Measurements from ENCODE around the gene DEGS2. TPM values are rescaled to one million over a fixed set of nuclear protein-coding genes. Genes with fewer than 3 reads are reported as not detected.

Gene DEGS2
- total RNA-seq, 4 donors from 2014 or later = 23.8 to 116 (median 27.3) TPM

DNA sequence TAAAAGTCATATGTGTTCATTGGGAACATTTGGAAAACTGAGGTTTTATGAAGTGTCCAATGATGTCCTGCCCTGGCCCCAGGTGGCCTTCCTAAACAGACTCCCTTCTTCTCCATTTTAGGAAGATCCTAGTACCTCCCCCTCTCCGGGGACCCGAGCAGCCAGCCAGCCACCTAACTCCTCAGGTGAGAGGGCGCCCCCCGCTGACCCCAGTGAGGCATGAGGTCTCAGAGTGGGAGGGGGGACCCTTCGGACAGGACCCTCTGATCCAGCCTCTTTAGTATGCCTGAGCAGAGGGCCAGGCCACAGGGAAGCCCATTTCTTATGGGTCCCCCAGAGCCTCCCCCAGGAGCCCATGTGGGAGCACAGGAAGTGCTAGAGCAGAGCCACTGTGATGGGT, 23.7 kb downstream of the DEGS2 start:
- peaks cover 0 to 91% (median 0%) of the 10 kb centered on the region in 3 donors for H3K36me3 ChIP-seq
- peaks cover 0 to 39% (median 8%) of the 10 kb centered on the region in 3 donors for H3K4me1 ChIP-seq
- no peaks in the 10 kb centered on the region for H3K27me3 ChIP-seq
- no peak overlapping the region for H3K4me3 ChIP-seq
- 67 to 70% methylated on average over 1 to 3 of the region's 5 CpGs for WGBS, 2 donors
- TF ChIP-seq, protein P1, sequence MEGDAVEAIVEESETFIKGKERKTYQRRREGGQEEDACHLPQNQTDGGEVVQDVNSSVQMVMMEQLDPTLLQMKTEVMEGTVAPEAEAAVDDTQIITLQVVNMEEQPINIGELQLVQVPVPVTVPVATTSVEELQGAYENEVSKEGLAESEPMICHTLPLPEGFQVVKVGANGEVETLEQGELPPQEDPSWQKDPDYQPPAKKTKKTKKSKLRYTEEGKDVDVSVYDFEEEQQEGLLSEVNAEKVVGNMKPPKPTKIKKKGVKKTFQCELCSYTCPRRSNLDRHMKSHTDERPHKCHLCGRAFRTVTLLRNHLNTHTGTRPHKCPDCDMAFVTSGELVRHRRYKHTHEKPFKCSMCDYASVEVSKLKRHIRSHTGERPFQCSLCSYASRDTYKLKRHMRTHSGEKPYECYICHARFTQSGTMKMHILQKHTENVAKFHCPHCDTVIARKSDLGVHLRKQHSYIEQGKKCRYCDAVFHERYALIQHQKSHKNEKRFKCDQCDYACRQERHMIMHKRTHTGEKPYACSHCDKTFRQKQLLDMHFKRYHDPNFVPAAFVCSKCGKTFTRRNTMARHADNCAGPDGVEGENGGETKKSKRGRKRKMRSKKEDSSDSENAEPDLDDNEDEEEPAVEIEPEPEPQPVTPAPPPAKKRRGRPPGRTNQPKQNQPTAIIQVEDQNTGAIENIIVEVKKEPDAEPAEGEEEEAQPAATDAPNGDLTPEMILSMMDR (IDR thresholded peaks at IDR 0.05) = no peak
- no peak for TF ChIP-seq POLR2A (IDR thresholded peaks at IDR 0.05)
- no peak overlapping the region for H3K27ac ChIP-seq
- no peak for DNase-seq
- H3K9me3 ChIP-seq = no peaks in the 10 kb centered on the region
- intact Hi-C loops (cut with DNase I) = no loop called here

DNA sequence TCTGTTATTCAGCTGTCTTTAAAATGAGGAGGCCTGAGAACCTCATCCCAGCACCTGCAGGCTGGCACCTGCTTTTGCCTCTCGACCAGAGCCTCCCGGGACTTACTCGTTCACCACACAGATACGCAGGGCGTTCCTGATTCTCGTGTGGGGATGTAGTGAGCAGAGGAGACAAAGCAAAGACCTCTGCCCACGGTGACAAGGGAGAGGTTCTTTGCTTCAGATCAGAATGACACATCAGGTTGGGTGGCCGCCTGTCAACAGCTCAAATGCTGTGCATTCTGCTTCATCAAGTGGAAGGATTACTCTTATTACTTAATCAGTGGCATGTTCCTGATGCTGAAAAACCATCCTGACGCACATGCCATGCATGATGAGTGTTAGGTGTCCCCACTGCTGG, 24.4 kb downstream of the DEGS2 start:
- H3K36me3 ChIP-seq = peaks cover 0 to 91% (median 0%) of the 10 kb centered on the region in 3 donors
- DNase-seq = no peak
- peaks cover 0 to 39% (median 8%) of the 10 kb centered on the region in 3 donors for H3K4me1 ChIP-seq
- H3K27ac ChIP-seq = no peak overlapping the region
- no peaks in the 10 kb centered on the region for H3K9me3 ChIP-seq
- WGBS, 2 donors = 91 to 92% methylated on average over 9 of the region's 9 CpGs
- H3K4me3 ChIP-seq = no peak overlapping the region
- intact Hi-C loops (cut with DNase I) = no loop called here
- no peak for TF ChIP-seq POLR2A (IDR thresholded peaks at IDR 0.05)
- no peaks in the 10 kb centered on the region for H3K27me3 ChIP-seq

DNA sequence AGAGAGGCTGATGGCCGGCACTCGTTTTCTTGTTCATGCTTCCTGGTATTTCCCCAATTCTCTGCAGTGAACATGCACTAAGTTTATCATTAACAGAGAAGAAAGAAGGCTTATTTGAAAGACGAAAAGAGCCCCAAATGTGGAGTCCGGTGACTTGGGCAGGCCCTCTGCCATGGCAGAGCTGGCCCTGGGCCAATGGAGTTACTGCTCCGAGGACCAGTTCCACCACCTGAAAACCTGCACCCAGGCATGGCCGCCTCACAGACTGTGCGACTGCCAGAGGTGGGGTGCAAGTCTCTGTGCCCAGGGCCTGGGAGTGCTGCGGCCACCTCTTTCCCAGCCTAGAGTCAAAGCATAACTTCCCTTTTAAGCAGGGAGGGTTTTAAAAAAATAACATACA, 24.9 kb downstream of the DEGS2 start:
- no peak overlapping the region for H3K4me3 ChIP-seq
- TF ChIP-seq, protein P1 (IDR thresholded peaks at IDR 0.05) = no peak
- TF ChIP-seq POLR2A (IDR thresholded peaks at IDR 0.05) = no peak
- no peak overlapping the region for H3K27ac ChIP-seq
- intact Hi-C loops (cut with DNase I) = no loop called here
- H3K36me3 ChIP-seq = peaks cover 0 to 93% (median 0%) of the 10 kb centered on the region in 3 donors
- H3K4me1 ChIP-seq = peaks cover under 1 to 44% (median 8%) of the 10 kb centered on the region in 3 donors
- DNase-seq = no peak
- H3K9me3 ChIP-seq = no peaks in the 10 kb centered on the region
- WGBS, 2 donors = 90 to 94% methylated on average over 2 to 8 of the region's 8 CpGs
- no peaks in the 10 kb centered on the region for H3K27me3 ChIP-seq

DNA sequence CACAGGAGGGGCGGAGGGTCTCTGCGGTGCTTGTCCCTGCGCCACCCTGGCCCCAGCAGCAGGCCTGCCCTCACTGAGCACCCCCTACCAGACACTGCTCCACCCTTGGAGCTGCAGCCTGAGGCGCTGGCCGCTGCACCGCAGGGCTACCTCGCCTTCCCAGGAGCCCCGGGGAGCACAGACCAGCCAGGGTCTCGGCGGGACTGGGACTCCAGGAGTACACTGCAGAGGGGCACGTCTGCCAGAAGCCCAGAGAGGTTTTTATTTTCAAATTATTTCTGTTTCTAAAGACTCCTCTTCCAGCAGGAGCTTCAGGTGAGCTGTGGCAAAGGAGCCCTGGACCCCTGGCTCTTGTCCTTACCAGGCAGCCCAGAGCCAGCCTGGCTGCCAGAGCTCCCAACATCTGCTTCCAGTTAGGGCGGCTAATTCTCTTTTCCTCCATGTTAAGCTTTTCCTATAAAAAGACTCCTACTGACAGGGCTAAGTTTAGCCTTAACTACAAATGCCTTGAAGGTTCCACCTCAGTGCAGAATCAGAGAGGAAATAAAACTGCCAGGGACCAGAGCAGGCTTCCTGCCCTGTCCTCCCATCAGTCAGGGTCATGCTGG, 26.4 kb downstream of the DEGS2 start:
- no peak for DNase-seq
- Histone ChIP-seq H3K4me1 (peaks cover 8 to 60% (median 12%) of the 10 kb centered on the region in 3 donors), H3K36me3 (peaks cover 0 to 88% (median 0%) of the 10 kb centered on the region in 3 donors), H3K27me3 (no peaks in the 10 kb centered on the region), H3K27ac (peak overlapping the region; percentile 19 to 75 (median 48)), H3K9me3 (no peaks in the 10 kb centered on the region), H3K4me3 (no peak overlapping the region)
- intact Hi-C loops (cut with DNase I) = no loop called here
- TF ChIP-seq, protein P1 (IDR thresholded peaks at IDR 0.05) = no peak
- TF ChIP-seq POLR2A (IDR thresholded peaks at IDR 0.05) = no peak
- WGBS, 2 donors = 80% methylated on average over 1 of the region's 12 CpGs

DNA sequence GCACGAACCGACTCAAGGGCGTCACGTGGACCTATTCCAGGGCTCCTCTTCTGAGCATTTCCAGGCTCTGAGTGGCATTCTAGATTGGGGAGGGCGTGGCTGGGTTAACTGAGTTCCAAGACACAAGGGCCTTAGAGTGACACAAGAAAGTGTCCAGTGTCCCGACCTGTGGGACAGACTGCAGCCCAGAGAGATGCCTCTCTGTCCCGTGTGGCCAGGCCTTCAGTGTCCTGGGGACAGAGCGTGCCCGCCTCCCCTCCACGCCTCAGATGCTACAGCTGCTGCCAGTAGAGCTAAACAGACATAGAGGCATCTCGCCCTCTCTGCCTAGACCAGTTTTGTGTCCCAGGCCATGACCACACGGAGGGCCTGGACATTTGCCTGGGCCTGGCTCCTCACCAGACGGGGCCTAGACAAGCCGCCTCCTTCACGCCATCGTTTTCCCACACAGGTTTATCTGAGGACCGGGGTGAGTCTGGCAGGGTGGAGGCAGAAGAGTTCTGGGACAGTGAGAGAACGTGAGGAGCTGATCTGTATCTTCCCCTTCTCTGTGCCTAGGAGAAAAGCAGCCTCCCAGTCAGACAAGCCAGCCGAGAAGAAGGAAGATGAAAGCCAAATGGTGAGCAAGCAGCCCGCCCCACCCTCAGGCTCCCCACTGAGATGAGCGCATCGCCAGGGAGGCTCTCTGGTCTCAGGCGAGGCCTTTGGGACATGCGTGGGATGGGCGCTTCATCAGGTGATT, 27.1 kb downstream of the DEGS2 start:
- whole genome bisulfite sequencing, 2 donors = 46 to 65% methylated on average over 7 to 17 of the region's 25 CpGs
- no peak for TF ChIP-seq POLR2A (IDR thresholded peaks at IDR 0.05)
- TF ChIP-seq, protein P1 (IDR thresholded peaks at IDR 0.05) = no peak
- Histone ChIP-seq H3K27me3 (no peaks in the 10 kb centered on the region), H3K36me3 (peaks cover 0 to 87% (median 0%) of the 10 kb centered on the region in 3 donors), H3K4me1 (peaks cover 8 to 62% (median 12%) of the 10 kb centered on the region in 3 donors), H3K4me3 (no peak overlapping the region), H3K9me3 (no peaks in the 10 kb centered on the region), H3K27ac (peak overlapping the region; percentile 19 to 75 (median 48))
- no peak for DNase-seq
- intact Hi-C loops (cut with DNase I) = no loop called here
